Ectodermal cell (in vitro differentiated cells): ENCODE results near the gene ZBTB7C.

Experiments
- H3K27ac ChIP-seq: 2 replicates; pipeline ENCODE4 v1.7.0; 2013; ENCODE audit warnings: mild to moderate bottlenecking, low read depth, low read length; ENCODE audit not compliant: insufficient read depth, poor library complexity, severe bottlenecking
- H3K27me3 ChIP-seq: 2 replicates; pipeline ENCODE4 v1.7.0; 2013; ENCODE audit warnings: mild to moderate bottlenecking, low read length; ENCODE audit not compliant: insufficient read depth, control insufficient read depth, poor library complexity, severe bottlenecking
- H3K36me3 ChIP-seq: one replicate; pipeline ENCODE4 v1.7.0; 2013; ENCODE audit warnings: low read length; ENCODE audit not compliant: control insufficient read depth, insufficient read depth
- H3K4me1 ChIP-seq: one replicate; pipeline ENCODE4 v1.7.0; 2013; ENCODE audit warnings: low read length; ENCODE audit not compliant: control insufficient read depth, insufficient read depth
- H3K4me3 ChIP-seq: 2 replicates; pipeline ENCODE4 v1.7.0; 2013; ENCODE audit warnings: low read depth, low read length, control low read depth; ENCODE audit not compliant: insufficient read depth
- H3K9me3 ChIP-seq: 2 replicates; pipeline ENCODE4 v1.7.0; 2013; ENCODE audit warnings: mild to moderate bottlenecking, low read length, moderate library complexity; ENCODE audit not compliant: control insufficient read depth
- WGBS, 2 experiments: methylation state at CpG; one replicate each; pipeline ENCODE4 v1.1.7; 2013; ENCODE audit warnings: missing lambda C conversion rate in 2 of 2; 5-methylcytosine and 5-hydroxymethylcytosine counted together

ZBTB7C gene

GRCh38 chr18:48265328-48265727 is 143.9 kb downstream of the ZBTB7C start:
- Histone ChIP-seq H3K27me3 (no peaks in the 10 kb centered on the region), H3K27ac (no peak overlapping the region), H3K4me3 (no peak overlapping the region), H3K36me3 (no peaks in the 10 kb centered on the region), H3K9me3 (no peaks in the 10 kb centered on the region), H3K4me1 (peaks cover 8% of the 10 kb centered on the region)
- WGBS, 2 experiments: 90 to 96% methylated on average over 4 of the region's 4 CpGs

- peaks cover 8% of the 10 kb centered on the region for H3K4me1 ChIP-seq
- WGBS, 2 experiments: 84 to 86% methylated on average over 10 to 11 of the region's 11 CpGs
- no peak overlapping the region for H3K27ac ChIP-seq
- no peaks in the 10 kb centered on the region for H3K27me3 ChIP-seq
- no peaks in the 10 kb centered on the region for H3K9me3 ChIP-seq
- no peak overlapping the region for H3K4me3 ChIP-seq
- H3K36me3 ChIP-seq: no peaks in the 10 kb centered on the region
These were observed 145.0 kb downstream of the ZBTB7C start for GRCh38 chr18:48263914-48264902.

GRCh38 chr18:48263192-48263853 is 145.9 kb downstream of the ZBTB7C start:
- Histone ChIP-seq H3K27ac (no peak overlapping the region), H3K4me3 (no peak overlapping the region), H3K4me1 (peaks cover 8% of the 10 kb centered on the region), H3K9me3 (no peaks in the 10 kb centered on the region), H3K27me3 (no peaks in the 10 kb centered on the region), H3K36me3 (no peaks in the 10 kb centered on the region)
- 87% methylated on average over 7 of the region's 7 CpGs for WGBS, 2 experiments

GRCh38 chr18:48260237-48260636 is 148.9 kb downstream of the ZBTB7C start:
- Histone ChIP-seq H3K4me1 (peaks cover 8% of the 10 kb centered on the region), H3K27me3 (no peaks in the 10 kb centered on the region), H3K4me3 (no peak overlapping the region), H3K27ac (no peak overlapping the region), H3K36me3 (no peaks in the 10 kb centered on the region), H3K9me3 (no peaks in the 10 kb centered on the region)
- 92 to 96% methylated on average over 2 of the region's 2 CpGs for WGBS, 2 experiments

GRCh38 chr18:48256848-48257247 is 152.3 kb downstream of the ZBTB7C start:
- H3K36me3 ChIP-seq: no peaks in the 10 kb centered on the region
- H3K27ac ChIP-seq: no peak overlapping the region
- H3K27me3 ChIP-seq: no peaks in the 10 kb centered on the region
- H3K9me3 ChIP-seq: no peaks in the 10 kb centered on the region
- no peak overlapping the region for H3K4me3 ChIP-seq
- H3K4me1 ChIP-seq: no peaks in the 10 kb centered on the region

GRCh38 chr18:48254077-48254602 is 155.0 kb downstream of the ZBTB7C start:
- Histone ChIP-seq H3K9me3 (no peaks in the 10 kb centered on the region), H3K36me3 (no peaks in the 10 kb centered on the region), H3K27ac (no peak overlapping the region), H3K4me3 (no peak overlapping the region), H3K4me1 (no peaks in the 10 kb centered on the region), H3K27me3 (no peaks in the 10 kb centered on the region)
- 92 to 95% methylated on average over 10 of the region's 10 CpGs for WGBS, 2 experiments

- H3K27ac ChIP-seq: no peak overlapping the region
- WGBS, 2 experiments: 89 to 95% methylated on average over 3 of the region's 3 CpGs
- H3K4me3 ChIP-seq: no peak overlapping the region
- H3K27me3 ChIP-seq: no peaks in the 10 kb centered on the region
- no peaks in the 10 kb centered on the region for H3K36me3 ChIP-seq
- no peaks in the 10 kb centered on the region for H3K4me1 ChIP-seq
- H3K9me3 ChIP-seq: no peaks in the 10 kb centered on the region
These were observed 156.7 kb downstream of the ZBTB7C start for GRCh38 chr18:48252525-48252924.

- no peaks in the 10 kb centered on the region for H3K9me3 ChIP-seq
- no peak overlapping the region for H3K4me3 ChIP-seq
- H3K27me3 ChIP-seq: no peaks in the 10 kb centered on the region
- no peaks in the 10 kb centered on the region for H3K36me3 ChIP-seq
- WGBS, 2 experiments: 63 to 70% methylated on average over 2 of the region's 3 CpGs
- H3K27ac ChIP-seq: no peak overlapping the region
- no peaks in the 10 kb centered on the region for H3K4me1 ChIP-seq
These were observed 158.3 kb downstream of the ZBTB7C start for GRCh38 chr18:48250918-48251317.

GRCh38 chr18:48250362-48250907 is 158.7 kb downstream of the ZBTB7C start:
- Histone ChIP-seq H3K4me3 (no peak overlapping the region), H3K9me3 (no peaks in the 10 kb centered on the region), H3K4me1 (no peaks in the 10 kb centered on the region), H3K36me3 (no peaks in the 10 kb centered on the region), H3K27ac (no peak overlapping the region), H3K27me3 (no peaks in the 10 kb centered on the region)
- WGBS, 2 experiments: 81% methylated on average over 1 of the region's 1 CpG; no CpG with 5 or more reads in 1 of the 2 experiments

- no peak overlapping the region for H3K27ac ChIP-seq
- no peak overlapping the region for H3K4me3 ChIP-seq
- H3K36me3 ChIP-seq: no peaks in the 10 kb centered on the region
- 93% methylated on average over 5 of the region's 5 CpGs for WGBS, 2 experiments
- no peaks in the 10 kb centered on the region for H3K9me3 ChIP-seq
- no peaks in the 10 kb centered on the region for H3K27me3 ChIP-seq
- no peaks in the 10 kb centered on the region for H3K4me1 ChIP-seq
These were observed 159.3 kb downstream of the ZBTB7C start for GRCh38 chr18:48249854-48250253.
